ENCODE measurements around the gene TNFAIP8L1. TPM values are rescaled to one million over a fixed set of nuclear protein-coding genes. Genes with fewer than 3 reads are reported as not detected.

The TNFAIP8L1 gene
- total RNA-seq, 4 donors from 2014 or later: 1.5 to 7.0 (median 2.1) TPM

DNA sequence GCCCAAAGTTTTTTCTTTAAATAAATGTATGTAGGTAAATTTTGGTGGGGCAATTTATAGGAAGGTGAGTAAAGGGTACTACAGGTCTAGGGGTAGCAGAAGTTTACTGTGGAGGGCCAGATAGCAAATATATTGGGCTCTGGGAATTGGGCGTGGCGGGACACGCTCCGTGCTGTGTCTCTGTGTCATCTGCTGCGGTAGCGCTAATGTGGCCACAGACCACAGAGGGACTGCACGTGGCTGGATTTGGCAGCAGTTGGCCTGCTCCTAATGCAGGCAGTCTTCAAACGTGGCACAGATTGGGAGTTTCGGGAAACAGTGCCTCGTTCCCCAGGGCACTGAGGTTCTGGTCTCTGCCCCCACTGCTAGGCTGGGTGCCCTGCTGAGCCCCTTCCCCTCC is 47.4 kb downstream of the TNFAIP8L1 start:
- TF ChIP-seq CTCF (IDR thresholded peaks at IDR 0.05; ENCODE audit: low read depth): no peak

- TF ChIP-seq CTCF (IDR thresholded peaks at IDR 0.05; ENCODE audit: low read depth): no peak
Observed at GRCh38 chr19:4687396-4687795, 48.1 kb downstream of the TNFAIP8L1 start.

GRCh38 chr19:4688587-4688986 is 49.3 kb downstream of the TNFAIP8L1 start:
- no peak for TF ChIP-seq CTCF (IDR thresholded peaks at IDR 0.05; ENCODE audit: low read depth)

DNA sequence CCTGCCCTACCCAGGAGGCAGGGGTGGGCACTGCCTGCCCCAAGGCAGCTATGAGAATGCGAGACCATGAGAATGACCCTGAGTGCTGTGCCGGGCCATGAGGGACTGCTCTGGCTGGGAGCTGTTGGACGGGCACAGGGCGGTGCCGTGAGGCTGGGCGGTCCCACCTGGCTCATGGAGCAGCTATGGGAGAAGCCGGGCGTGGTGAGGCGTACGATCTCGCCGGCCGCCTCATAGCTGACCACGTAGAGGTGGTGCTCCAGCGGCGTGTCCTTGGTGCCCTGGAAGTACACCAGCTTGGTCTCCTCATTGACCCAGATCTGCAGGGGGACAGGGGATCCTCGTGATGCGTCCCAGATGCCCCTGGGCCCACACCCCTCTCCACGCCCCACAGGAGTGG is 50.1 kb downstream of the TNFAIP8L1 start:
- TF ChIP-seq CTCF (IDR thresholded peaks at IDR 0.05; ENCODE audit: low read depth): no peak

DNA sequence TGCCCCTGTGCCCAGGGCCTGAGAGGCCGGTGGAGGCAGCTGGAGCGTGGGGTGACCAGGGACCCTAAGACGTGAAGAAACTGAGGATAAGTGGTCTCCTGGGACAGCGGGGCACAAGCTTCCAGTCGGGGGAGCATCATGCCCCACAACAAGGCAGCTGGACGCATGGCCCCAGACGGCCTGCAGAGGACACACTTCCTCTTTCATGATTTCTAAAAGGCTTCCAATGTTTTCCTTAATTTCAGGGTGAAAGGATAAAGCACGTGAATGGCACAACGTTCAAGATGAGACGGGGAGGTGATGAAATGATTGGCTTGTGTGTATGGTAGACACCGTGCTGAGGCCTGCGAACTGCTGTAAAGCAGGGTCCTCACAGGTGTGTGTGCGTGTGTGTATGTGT is 51.0 kb downstream of the TNFAIP8L1 start:
- TF ChIP-seq CTCF (IDR thresholded peaks at IDR 0.05; ENCODE audit: low read depth): no peak

- no peak for TF ChIP-seq CTCF (IDR thresholded peaks at IDR 0.05; ENCODE audit: low read depth)
Observed at GRCh38 chr19:4691373-4691772, 52.1 kb downstream of the TNFAIP8L1 start.

DNA sequence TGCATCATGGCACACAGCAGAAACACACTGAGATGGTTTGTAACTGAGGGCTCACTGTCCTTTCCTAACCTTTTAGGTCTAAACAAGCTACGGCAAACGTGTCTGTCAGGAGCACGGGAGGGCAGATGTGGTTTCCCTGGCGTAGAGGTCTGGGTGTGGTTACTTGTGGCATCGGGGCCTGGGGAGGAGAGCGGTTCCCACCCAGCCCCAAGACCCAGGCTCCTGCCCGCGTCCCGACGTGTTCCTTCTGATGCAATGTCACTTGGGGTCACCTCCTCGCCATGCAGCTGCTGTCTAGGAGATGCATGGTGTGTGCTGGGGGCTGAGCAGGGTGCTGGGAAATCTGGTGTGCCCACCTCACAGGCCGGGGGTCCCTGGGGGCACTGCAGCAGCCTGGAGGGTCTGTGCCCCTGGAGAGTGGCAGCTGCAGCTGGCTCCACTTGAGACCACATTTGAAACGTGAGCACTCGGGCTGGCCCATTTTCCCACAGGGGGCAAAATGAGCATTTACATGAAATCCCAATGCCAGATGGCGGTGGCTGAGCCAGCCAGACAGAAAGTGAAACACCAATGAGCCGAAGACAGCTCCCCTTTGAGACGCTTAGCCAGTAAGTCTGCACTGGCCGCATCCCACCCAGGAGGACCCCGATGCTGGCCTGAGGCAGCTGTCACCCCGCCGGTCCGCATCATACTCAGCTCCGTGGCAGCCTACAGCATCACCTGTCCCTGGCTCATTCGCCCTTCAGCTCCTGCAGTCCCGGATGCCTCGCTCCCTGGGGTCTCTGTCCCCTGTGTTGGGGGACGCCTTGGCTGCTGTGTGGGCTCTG is 53.1 kb downstream of the TNFAIP8L1 start:
- no peak for TF ChIP-seq CTCF (IDR thresholded peaks at IDR 0.05; ENCODE audit: low read depth)

Measured in subcutaneous adipose tissue (tissue), 4 donors.